Hindlimb muscle (tissue), 1 donor: ENCODE results near the gene RHD. TPM values are rescaled to one million over a fixed set of nuclear protein-coding genes. Genes with fewer than 3 reads are reported as not detected.
"Not testable (repeated sequence)": the region's sequence is repeated elsewhere in the genome, so short reads cannot be mapped to it uniquely, and the experiment has no call there.

Source experiments
- DNase-seq: peaks from one replicate; pipeline ENCODE4 v3.0.0-alpha.2; 2013
- polyA plus RNA-seq: library from polyadenylated mRNA; unstranded; fragments of 120-200 nt; gene quantifications from one replicate; pipeline ENCODE4 v1.2.1, GENCODE V29; 2013; ENCODE audit not compliant: insufficient read length

The RHD gene
- 0.30 TPM for polyA plus RNA-seq

DNA sequence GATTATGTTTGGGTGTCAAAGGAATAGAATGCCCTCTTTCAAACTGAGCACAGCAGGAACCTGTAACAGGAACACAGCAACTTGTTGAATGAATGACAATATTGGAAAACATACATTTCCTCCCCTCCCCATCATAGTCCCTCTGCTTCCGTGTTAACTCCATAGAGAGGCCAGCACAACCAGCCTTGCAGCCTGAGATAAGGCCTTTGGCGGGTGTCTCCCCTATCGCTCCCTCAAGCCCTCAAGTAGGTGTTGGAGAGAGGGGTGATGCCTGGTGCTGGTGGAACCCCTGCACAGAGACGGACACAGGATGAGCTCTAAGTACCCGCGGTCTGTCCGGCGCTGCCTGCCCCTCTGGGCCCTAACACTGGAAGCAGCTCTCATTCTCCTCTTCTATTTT, at the start of gene RHD:
RHD (plus strand) TSS at position 272 of the 400 bp plus-strand sequence; CDS start at position 311, 39 bp downstream.
- DNase-seq, result not testable (repeated sequence)

DNA sequence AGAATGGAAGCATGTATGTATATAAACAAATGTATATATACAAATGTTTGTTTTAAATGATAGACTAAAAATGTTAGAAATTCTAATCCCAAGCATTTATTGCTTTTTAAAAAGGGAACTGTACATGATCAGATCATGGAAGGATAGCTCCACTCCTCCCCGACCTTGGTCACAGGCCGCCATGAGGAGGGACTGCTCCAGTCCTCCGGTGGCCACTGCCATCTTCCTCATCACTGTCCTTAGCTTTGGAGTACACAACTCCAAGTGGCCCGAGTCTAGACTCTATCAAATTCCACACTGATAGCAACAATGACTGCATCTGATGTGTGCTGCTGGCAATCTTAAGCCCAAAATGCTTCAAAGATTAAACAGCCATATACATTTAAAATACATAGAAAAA, 49.7 kb upstream of the RHD start:
- DNase-seq, result no peak

DNA sequence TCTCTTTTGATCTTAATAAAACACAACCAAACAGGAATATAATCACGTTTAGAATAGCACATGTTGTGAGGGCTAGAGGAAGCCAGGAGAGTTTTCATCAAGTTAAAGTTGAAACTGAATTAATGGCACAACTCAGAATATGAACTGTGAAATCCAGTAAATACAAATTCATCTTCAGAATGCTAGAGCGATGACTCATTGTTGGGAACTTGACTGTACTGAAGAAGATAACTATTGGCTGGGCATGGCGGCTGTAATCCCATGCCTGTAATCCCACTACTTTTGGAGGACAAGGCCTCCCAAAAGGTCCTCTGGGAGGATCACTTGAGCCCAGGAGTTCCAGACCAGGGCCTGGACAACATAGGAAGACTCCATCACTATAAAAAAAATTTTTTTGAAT, 48.8 kb upstream of the RHD start:
- DNase-seq, result no peak

DNA sequence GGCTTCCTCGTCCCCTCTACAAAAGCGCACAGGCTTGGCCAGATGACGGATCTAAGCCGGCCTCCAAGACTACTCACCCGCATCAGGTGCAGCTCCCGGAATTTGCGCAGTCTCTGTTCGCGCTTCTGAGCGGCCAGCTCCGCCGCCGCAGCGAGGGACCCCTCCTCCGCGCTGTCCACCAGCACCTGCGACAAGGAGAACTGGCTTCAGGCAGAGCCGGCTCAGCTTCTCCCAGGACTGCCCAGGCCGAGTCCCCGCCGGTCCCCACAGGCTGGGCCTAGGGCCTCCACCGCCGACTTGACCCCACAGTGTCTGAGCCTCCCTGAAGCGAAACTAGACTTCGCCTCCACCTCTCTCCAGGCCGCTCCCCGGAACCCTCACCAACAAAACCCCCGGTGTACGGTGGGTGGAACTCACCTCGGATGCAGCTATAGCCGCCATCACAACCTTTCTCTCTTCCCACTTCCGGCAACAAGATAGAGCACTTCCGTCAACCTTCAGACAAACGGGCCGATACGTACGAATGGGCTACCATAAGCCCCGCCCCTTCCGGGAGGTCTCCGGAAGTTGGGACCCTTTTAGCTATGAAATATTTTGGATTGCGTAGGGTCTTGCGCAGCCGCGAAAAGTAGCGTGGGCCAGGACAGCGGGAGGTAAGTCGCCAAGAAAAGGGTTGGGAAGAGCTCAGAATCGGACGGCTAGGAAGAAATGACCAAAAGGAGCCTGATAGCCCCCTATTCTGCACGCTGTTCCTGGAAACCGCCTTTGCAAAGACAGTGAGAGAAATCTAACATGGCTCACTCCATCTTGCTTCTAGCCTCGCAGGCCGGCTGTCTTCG, 40.1 kb upstream of the RHD start, which contains the start of gene SYF2:
SYF2 (minus strand) TSS at position 476 of the 839 bp plus-strand sequence; CDS start at position 441, 35 bp downstream.
- DNase-seq, result peak; percentile 96

DNA sequence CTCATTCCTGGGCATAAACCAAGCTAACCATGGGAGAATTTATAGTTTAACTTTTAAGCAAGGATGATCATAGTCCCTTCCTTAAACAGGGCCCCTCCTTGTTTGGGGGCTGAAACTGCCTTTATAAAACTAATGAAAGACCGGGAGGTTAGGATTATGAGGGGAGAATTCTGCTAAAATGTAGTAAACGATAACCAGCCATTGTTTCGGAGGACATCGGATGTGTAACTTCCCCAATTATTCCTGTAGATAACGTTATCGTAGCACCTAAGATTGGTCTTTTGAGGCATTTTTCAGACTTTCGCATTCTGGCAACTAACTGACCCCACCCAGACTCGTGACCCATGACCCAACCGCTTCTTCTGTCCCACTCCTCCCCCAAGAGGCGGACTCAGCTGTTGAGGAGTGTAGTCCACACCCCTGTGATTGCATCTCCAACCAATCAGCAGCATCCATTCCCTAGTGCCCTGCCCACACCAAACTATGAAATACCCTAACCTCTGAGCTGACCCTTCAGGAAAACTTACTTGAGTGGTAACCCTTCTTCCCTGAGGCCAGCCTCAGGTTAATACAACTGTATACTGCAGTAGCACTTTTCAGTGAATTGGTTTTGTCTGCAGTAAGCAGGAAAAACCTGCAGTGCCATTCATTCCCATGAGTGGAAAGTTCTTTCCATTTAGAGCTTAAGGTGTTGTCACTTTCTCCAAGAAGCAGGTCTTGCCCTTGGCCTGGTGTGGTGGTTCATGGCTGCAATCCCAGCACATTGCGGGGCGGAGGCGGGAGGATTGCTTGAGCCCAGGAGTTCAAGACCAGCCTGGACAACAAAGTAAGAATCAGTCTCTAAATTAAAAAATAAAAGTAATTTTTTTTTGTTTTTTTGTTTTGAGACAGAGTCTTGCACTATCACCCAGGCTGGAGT, 39.2 kb upstream of the RHD start:
- DNase-seq, result peak; percentile 75

DNA sequence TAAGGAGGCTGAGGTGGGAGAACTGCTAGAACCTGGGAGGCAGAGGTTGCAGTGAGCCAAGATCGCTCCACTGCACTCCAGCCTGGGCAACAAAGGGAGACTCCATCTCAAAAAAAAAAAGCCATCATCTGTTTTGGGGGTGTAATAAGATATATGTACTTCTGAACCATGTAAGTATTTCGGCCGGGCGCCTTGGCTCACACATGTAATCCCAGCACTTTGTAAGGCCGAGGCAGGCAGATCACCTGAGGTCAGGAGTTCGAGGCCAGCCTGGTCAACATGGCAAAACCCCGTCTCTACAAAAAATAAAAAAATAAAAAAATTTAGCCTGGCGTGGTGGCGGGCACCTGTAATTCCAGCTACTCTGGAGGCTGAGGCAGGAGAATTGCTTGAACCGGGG, 36.9 kb upstream of the RHD start:
- not testable (repeated sequence) for DNase-seq

DNA sequence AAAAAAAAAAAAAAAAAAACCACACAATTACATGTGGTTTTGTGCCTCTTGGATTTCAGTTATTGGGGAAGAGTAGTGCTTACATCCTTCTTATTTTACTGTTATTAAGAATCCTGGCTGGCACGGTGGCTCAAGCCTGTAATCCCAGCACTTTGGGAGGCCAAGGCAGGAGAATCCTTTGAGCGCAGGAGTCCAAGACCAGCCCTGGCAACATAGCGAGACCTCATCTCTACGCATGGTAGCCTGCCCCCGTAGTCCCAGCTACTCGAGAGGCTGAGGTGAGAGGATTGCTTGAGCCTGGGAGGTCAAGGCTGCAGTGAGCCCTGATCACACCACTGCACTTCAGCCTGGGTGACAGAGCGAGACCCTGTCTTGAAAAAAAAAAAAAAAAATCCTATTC, 36.0 kb upstream of the RHD start:
- not testable (repeated sequence) for DNase-seq

DNA sequence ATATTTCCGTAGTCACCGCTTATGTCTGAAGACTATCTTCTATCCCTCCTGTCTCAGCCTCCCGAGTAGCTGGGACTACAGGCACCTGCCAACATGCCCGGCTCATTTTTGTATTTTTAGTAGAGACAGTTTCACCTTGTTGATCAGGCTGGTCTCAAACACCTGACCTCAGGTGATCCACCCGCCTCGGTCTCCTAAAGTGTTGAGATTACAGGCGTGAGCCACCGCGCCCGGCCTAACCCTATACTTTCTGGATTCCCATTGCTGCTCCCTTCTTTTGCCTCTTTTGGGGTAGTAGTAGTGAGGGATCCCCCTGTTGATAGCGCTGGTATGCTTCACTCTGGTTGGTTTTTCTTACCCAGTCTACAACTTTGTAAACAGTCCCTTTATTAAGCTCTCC, 34.3 kb upstream of the RHD start:
- DNase-seq, result no peak

DNA sequence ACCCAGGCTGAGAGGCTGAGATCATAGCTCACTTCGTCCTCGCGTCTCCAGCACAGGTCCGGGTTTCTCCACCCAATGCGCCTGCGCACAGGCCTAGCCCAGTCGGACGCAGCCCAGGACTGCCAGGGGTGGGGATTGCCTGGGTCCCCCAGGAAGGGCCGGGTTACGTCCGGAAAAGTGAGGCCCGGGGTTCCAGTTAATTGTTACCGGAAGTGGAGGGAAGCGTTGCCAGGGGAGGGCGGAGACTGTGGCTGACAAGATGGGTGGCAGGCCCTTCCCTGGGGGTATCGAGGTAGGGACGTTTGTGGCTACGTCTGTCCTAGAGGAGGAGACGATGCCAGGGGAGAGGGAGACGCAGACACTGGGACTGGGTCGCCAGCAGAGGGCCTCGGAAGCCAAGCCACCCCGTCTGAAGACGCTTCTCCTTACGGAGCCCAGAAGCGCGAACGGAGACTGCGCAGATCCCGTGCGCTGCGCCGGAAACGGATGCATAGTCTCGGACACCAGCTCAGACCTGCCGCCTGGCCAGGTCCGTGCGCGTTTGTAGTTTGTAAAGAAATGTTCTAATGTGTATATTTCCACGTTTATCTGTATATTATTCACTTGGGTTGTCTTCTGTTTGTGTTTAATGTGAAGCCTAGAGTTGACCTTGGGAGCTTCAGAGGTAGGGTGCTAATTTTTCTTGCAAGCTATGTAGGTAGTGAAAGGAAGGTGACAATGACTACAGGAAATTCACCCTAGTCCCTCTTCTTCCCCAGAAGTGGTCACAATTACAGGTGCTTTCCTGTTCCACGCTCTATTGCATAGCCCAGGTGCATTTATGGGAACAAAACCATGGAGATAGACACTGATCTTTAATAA, 32.4 kb upstream of the RHD start:
- DNase-seq, result peak; percentile 93

DNA sequence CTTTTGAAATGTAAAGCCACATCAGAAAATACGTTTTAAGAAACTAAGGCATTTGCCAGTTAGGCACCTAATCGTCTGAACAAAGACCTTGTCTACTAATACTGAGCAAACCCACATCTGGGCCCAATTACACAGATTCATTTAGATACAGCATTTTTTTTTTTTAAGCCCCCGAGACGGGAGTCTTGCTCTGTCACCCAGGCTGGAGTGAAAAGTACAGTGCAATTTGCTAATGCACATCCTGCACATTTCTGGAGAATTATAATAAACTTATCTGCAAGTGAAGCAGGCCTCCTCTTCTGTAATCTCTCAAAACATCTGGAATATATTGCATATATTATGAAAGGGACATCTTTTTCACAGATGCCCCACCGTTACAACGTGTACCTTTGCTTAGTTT, 28.4 kb upstream of the RHD start:
- no peak for DNase-seq

DNA sequence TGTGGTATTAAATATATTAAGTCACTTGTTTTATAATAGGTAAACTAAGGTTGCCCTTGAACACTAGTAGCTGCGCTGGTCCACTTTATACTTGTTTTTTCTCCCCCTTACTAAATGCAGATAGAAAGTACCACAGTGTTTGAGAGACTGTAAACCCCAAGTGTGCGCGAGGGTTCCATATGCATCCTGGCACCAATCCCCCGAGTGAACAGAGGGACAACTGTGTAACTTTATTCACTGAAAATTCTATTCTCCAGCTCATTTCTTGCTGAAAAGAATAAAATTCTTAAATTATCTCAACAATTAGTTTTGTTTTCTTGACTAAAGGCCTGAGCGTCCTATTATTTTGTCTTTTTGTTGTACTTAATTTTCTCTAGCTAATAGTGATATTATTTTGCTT, 26.9 kb upstream of the RHD start:
- DNase-seq, result no peak

DNA sequence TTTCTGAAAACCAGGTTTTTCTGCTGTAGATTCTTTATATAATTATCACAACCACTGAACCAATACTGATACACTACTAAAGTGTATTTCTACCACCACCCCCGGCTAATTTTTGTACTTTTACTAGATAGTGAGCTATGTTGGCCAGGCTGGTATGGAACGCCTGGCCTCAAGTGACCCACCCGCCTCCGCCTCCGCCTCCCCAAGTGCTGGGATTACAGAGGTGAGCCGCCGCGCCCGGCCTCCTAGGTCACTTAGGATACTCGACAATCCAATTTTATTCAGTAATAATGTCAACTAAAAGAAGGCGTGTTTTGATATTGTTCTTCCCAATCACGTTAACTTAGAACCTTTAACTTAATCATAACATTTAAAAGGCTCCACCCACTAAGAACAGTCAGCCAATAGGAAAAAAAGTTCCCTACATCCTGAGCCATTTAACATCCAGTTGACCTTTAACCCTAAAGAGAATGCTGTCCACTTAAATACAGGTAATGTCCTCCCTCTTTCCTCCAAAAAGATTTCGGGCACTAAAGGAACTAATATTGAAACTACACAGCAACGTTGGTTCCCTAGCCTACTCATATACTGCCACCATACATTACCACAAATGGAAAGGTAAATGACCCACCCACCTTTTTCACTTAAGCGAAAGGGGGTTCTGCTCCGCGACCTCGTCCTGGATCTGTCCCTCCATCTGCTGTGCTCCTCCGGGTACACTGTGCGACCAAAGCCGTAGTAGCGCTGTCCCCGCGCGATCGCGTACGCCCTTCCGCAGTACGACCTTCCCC, 26.3 kb upstream of the RHD start:
- no peak for DNase-seq

DNA sequence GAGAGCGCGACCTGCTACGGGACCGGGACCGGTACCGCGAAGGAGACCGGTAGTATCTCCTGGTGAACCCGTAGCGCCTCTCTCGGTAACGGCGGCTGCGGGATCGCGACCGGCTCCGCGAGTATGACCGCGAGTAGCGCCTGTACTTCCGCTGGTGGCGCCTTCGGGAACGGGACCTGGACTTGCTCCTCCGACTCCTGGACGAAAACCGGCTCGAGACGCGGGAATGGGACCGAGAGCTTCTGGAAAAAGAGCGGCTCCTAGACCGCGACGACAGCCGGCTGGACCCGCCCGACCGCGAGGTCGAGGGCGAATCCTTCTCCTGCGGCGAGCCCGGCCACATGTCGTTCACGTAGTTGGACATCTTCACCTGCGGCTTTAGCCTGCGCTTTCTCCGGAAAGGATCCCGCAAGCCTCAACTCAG, 25.7 kb upstream of the RHD start:
- DNase-seq, result peak; percentile 26

DNA sequence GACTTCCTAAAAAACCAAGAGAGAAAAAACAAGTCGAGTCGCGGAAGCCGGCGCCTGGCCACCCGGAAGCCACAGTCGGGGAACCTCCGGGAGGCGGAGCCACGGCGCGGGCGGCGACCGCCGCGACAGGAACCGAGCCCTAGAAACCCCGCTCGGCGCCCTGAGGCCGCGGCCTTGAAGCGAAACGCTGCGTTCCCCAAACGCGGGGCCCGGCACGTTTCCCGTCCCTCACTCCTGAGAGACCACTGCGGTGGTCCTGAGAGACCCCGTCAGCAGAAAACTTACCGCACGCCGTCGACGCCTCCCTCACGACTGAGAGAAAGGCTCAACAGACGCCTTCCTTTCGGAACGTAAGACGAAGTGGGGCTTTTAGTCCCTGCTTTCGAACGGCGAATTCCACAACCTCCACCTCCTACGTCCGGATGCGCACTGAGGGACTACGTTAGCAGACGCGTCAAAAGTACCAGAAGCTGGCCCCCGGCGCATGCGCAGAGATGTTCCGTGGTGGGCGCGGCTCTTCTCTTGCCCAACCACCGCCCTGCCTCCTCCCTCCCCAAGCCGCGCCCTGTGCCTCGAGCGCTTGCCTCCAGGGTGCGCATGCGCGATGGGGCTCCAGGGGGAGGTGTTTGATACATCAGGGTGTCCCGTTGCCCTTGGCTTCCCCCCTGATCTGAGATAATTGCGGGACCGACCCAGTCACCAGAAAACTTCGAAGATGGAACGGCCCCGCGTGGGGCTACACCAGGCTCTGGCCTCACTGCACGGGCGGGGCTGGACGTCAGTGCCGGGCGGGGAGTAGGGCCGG, 25.1 kb upstream of the RHD start, which contains the start of gene RSRP1:
RSRP1 (minus strand) TSS at position 431 of the 805 bp plus-strand sequence. CDS start 491 bp downstream, outside the sequence.
- peak; percentile 99 for DNase-seq

DNA sequence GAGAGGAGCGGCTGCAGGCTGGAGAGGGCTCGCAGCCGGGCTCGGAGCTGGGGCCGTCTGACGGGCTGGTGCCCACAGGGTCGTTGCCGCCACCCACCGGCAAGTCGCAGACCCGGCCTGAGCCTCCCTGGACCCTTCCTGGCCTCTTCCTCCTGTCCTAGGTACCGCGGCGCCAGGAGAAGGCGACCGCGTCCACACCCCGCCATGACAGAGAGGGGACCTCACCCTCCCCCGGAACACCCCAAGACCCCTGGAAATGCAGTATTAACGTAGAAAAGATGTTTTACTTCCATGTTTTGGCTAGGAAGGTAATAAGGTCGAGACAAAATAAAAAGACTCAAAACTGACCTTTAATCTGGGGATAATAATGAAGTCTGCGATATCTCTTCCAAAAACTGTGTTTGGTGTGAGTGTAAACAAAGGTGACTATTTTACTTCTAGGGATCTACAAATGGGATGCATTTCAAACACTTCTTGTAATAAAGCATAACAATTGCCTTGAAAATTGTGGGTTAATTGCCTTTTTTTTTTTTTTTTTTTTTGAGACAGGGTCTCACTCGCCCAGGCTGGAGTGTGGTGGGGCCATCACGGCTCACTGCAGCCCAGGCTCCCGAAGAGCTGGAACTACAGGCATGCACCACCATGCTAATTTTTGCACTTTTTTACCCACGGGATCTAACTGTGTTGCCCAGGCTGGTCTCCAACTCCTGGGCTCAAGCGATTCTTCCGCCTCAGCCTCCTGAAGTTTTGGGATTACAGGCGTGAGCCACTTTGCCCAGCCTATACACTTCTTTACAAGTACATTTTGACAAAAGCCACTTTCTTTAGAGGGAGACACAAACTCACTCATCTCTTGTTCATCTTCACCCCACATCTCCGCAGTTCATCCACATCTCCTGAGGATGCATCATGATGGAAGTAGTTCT, 24.2 kb upstream of the RHD start:
- DNase-seq, result no peak

DNA sequence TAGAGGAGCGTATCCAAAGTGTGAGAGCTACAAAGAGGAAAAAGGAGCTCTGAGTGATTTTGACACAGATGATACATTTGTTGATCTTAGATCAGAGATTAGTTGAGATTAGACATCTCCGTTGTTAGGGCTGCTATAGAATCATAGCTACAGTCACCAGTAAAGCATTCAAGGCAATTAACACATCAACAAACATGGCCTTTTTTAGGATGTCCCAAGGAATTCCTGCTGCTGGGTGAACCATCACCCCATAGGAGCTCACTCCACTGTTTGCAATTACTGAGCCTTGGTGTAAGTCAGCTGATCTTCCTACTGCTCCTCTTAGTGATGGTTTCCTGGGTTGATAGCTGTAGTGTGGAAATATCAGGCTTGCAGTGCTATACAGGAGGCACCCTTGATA, 18.4 kb upstream of the RHD start:
- no peak for DNase-seq

DNA sequence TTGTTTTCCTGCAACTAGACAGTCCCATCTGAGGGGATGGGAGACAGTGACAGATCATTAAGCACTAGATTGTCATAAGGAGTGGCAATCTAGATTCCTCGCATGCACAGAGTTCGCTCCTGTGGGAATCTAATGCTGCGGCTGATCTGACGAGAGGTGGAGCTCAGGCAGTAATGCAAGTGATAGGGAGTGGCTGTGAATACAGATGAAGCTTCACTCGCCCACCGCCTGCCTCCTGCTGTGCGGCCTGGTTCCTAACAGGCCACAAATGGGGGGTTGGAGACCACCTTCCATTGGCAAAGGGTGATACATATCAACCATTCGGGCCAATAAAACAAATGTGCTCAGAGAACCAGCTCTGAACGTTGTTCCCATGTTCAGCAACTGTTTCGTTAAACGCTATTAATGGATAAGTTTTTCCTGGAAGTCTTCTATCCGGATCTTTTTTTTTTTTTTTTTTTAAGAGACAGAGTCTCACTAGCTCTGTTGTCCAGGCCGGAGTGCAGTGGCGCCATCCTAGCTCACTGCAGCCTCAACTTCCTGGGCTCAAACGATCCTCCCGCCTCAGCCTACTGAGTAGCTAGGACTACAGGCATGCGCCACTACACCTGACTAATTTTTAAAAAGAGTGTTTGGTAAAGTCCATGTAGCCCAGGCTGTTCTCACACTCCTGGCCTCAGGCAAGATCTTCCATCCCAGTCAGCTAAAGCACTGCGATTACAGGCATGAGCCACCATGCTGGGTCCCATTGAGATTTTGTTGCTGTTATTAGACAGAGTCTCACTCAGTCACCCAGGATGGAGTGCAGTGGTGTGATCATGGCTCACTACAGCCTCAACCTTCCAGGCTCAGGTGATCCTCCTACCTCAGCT, 16.4 kb upstream of the RHD start:
- DNase-seq, result no peak

DNA sequence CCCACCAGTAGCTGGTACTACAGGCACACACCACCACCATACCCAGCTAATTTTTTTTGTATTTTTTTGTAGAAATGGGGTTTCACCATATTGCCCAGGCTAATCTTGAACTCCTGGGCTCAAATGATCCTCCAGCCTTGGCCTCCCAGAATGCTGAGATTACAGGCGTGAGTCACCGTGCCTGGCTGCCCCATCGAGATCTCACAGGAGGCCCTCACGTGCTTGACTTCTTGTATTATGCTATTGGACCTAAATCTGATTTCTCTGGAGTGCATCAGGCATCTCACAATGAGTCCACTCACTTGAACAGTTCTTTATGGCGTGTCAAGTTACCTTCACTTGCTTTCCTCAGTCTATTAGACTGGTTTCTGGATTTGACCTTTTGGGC, 15.7 kb upstream of the RHD start:
- DNase-seq, result no peak
